HG03039 (cell line): Measurements from ENCODE around the gene HSD3B7.
"Not testable (repeated sequence)": the region's sequence is repeated elsewhere in the genome, so short reads cannot be mapped to it uniquely, and the experiment has no call there.

Experiments used
- ATAC-seq: cut with Tn5 transposase; IDR thresholded peaks from one replicate; pipeline ENCODE4 v1.9.1; 2021; ENCODE audit warnings: mild to moderate bottlenecking, moderate library complexity; ENCODE audit not compliant: unreplicated experiment

Gene HSD3B7

DNA sequence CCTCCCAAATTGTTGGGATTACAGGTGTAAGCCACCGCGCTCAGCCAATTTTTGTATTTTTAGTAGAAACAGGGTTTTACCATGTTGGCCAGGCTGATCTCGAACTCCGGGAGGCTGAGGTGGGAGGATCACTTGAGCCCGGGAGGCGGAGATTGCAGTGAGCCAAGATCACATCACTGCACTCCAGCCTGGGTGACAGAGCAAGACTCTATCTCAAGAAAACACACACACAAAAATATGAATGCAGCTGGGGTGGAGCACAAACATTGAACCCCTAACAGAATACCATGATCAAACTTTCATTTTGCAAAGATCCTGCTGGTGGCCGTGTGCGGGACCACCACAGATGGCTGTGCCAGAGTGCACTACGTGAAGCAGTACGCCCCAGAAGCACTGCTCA, 32.7 kb downstream of the HSD3B7 start:
- not testable (repeated sequence) for ATAC-seq

DNA sequence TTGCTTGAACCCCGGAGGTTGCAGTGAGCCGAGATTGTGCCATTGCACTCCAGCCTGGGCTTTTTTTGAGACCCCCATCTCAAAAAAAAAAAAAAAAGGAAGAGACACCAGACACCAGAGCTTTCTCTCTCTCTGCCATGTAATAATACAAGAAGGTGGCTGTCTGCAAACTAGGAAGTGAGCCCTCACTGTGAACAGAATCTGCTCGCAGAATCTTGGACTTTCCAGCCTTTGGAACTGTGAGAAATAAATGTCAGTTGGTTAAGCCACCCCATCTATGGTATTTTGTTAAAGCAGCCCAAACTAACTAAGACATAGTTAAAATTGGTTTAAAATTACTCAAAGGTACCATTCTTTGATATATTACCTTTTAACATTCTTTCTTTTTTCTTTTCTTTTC, 35.5 kb downstream of the HSD3B7 start:
- no peak for ATAC-seq

DNA sequence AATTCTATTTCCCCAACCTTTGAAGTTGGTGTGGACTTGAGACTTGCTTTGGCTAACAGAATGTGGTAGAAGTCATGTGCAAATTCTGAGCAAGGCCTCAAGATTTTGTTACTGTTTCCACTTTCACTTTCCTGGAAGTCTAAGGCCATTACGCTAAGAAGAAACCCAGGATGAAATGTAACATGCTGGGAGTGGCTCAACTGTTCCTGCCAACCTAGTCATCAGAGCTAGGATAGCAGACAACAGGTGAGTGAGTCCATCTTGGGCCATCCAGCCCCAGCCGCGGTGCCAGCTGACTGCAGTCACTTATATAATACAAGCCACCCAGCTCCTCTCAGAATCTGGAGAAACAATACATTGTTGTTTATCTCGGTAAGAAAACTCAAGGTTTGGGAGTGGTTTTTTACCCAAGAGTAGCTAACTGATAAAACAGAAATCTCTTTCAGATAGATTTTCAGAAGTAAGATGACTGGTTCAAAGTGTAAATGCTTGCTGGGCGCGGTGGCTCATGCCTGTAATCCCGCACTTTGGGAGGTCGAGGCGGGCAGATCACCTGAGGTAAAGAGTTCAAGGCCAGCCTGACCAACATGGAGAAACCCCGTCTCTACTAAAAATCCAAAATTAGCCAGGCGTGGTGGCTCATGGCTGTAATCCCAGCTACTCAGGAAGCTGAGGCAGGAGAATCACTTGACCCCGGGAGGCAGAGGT, 37.7 kb downstream of the HSD3B7 start:
- no peak for ATAC-seq

DNA sequence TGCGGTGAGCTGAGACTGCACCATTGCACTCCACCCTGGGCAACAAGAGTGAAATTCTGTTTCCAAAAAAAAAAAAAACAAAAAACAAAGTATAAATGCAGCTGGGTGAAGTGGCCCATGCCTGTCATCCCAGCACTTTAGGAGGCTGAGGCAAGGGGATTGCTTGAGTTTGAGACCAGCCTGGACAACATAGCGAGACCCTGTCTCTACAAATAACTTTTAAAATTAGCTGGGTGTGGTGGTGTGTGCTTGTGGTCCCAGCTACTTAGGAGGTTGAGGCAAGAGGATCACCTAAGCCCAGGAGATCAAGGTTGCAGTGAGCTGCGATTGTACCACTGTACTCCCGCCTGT, 38.2 kb downstream of the HSD3B7 start:
- no peak for ATAC-seq

DNA sequence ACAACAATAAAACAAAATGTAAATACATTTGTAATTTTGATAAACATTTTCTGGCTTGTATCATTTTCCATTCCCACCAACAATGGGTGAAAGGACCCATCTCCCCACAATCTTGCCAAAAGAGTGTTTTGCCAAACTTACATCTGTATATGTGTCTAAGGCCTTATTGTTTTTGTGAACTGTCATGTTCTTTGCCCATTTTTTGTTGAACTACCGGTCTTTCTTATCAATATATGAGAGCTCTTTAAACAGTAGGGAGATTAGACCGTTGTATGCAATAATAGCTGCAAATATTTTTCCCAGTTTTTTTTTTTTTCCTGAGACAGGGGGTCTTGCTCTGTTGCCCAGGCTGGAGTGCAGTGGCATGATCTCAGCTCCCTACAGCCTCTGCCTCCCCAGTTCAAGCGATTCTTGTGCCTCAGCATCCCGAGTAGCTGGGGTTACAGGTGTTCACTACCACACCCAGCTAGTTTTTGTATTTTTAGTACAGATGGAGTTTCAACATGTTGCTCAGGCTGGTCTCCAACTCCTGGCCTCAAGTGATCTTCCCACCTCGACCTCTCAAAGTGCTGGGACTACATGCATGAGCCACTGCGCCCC, 38.7 kb downstream of the HSD3B7 start:
- no peak for ATAC-seq

DNA sequence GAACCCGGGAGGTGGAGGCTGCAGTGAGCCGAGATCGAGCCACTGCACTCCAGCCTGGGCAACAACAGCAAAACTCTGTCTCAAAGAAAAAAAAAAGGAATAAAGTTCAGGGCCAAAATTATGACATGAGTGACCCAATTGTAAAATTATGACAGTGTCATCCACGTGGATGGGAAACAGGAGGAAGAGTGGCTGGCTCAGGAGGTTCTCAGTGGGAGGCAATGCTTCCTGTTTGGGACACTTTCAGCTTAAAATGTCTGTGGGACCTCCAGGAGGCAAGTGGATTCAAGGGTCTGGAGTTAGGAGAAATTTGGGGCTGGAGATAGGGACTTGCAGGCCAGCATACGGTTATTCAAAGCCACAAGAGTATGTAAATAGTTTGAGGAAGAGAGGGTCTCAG, 40.3 kb downstream of the HSD3B7 start:
- no peak for ATAC-seq

DNA sequence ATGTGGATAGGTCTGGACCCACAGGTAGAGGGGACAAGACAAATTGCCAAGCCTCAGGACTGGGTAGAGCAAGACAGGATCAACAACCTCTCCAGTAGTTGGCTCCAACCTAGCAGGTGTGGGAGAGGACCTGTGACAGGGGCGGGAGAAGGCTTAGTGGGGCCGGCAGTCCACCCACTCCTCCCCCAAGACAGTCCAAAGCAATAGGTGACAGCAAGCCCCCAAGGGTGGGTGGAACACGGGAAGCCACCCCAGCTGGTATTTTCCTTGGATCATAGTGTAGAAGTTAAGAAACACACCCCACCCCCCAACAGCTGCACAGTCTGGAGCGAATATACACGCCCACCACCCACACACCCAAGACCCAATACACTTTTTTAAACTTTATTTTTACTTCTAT, 44.3 kb downstream of the HSD3B7 start:
- ATAC-seq, result no peak

DNA sequence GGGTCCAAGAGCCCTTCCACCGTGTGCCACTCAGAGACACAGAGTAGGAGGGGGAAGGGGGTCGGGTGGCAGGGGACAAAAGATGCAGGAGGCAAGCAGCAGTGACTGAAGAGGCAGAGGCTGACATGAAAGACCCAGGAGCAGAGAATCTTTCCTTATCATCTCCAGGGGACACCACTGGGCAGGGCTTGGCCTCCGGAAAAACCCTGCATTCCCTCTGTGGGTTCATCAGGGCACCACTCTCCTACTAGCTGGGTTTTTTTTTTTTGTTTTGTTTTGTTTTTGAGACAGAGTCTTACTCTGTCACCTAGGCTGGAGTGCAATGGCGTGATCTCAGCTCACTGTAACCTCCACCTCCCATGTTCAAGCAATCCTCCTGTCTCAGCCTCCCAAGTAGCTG, 46.3 kb downstream of the HSD3B7 start:
- ATAC-seq, result no peak

DNA sequence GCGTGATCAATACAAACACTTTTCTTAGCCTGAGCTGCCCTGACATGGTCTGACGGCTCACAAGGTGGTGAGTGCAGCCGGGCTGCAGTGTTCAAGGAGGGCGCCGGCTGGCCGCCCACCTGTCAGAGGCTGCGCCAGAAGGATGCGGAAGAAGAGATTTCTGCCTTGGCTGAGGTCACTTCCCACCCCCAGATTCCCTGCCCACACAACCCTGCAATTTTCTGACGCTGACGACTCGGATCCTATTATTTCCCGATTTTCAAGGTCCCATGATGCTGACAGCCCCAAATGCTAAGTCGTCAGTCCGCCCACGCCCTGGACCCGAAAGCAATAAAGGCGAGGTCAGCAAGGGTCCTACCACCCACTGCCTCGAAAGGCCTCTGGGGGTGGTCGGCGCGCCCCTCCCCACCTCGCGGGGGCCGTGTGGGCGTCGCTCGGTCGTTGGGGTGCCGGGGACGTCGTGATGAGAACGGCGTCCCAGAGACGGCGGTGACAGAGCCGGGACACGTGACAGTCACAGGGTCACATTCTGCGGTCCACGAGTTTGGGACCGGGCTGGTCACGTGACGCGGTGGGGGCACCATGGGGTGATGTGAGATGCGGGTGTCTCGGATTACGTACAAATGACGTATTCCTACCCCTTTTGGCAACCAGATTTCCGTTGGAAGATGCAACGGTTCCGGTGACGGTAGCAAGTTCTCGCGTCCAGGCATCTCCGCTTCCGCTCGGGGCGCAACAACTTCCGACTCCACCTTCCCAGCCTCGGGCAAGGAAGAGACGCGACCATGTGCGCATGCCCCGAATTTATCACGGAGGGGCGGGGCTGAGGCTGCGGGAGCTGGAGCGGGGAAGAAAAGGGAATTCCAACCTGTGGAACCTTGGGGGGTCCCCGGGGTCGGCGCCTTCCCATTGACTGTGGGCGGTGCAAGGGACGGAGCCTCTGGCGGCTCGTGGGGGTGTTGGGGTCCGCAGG, 48.0 kb downstream of the HSD3B7 start, which contains the start of gene STX4:
STX4 (plus strand) TSS at position 823 of the 973 bp plus-strand sequence. CDS start 248 bp downstream, outside the sequence.
- peak; percentile 79 for ATAC-seq

DNA sequence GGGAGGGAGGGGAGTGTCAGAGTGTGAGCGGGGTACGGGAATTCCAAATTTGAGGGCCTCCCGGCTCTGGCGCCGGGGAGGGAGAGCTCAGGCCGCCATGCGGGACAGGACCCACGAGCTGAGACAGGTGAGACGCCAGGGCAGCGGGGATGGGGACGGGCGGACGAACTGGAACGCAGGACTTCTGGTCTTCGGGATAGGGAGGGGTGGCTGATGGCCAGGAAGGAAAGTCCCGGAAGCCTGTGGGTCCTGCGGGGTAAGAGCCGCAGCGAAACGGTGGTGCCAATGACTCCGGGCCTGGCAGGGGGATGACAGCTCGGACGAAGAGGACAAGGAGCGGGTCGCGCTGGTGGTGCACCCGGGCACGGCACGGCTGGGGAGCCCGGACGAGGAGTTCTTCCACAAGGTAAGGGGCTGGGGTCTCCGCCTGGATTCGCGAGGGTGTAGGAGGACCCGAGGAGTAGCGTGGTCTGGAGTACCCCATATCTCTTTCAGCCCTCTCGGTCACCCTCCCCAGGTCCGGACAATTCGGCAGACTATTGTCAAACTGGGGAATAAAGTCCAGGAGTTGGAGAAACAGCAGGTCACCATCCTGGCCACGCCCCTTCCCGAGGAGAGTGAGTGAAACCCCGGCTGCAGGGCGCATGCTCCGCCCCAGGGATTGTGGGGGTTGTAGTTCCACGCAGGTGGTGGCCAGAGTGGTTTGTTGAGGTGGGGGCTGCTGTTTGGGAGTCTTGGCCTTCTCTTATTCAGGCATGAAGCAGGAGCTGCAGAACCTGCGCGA, 48.9 kb downstream of the HSD3B7 start:
- no peak for ATAC-seq

DNA sequence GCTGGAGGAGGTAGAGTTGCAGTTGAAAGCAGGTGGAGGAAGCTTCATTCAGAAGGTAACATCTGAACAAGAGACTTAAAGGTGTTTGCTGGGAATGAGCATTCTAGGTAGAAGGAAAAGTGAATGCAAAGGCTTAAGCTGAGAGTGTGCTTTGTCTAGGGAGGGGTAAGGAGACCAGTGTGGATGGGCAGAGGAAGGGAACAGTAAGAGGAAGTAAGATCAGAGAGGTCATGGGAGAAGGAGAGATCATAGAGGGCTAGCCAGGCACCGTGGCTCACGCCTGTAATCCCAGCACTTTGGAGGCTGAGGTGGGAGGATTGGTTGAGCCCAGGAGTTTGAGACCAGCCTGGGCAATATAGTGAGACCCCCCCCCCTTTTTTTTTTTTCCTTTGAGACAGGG, 51.7 kb downstream of the HSD3B7 start:
- no peak for ATAC-seq
